Neural progenitor cell (in vitro differentiated cells): ENCODE measurements around the gene LRP3. TPM values are rescaled to one million over a fixed set of nuclear protein-coding genes. Genes with fewer than 3 reads are reported as not detected.

Experiments
- DNase-seq: peaks from one replicate; pipeline ENCODE4 v3.0.0-alpha.2; 2016; ENCODE audit warnings: low spot score
- H2AFZ ChIP-seq: fragments of 200-600 bp; sonication (generic); replicated peaks from 2 replicates; pipeline ENCODE4 v1.6.1; 2016; ENCODE audit warnings: antibody characterized with exemption
- H3F3A ChIP-seq: fragments of 200-600 bp; sonication (generic); 2 replicates; pipeline ENCODE4 v1.6.1; 2016; ENCODE audit warnings: antibody characterized with exemption, low read depth
- H3K27ac ChIP-seq: fragments of 200-600 bp; sonication (generic); 2 replicates; pipeline ENCODE4 v1.5.1; 2016; ENCODE audit warnings: mild to moderate bottlenecking
- H3K27me3 ChIP-seq: fragments of 200-600 bp; sonication (generic); 2 replicates; pipeline ENCODE4 v1.6.1; 2016; ENCODE audit warnings: mild to moderate bottlenecking, moderate library complexity
- H3K36me3 ChIP-seq: fragments of 200-600 bp; sonication (generic); 2 replicates; pipeline ENCODE4 v1.5.1; 2016
- H3K4me1 ChIP-seq: fragments of 200-600 bp; sonication (generic); 2 replicates; pipeline ENCODE4 v1.6.1; 2016; ENCODE audit warnings: mixed run types
- H3K4me2 ChIP-seq: fragments of 200-600 bp; sonication (generic); 2 replicates; pipeline ENCODE4 v1.6.1; 2016
- H3K4me3 ChIP-seq: fragments of 200-600 bp; sonication (generic); 2 replicates; pipeline ENCODE4 v1.5.1; 2016
- H3K79me2 ChIP-seq: fragments of 200-600 bp; sonication (generic); 2 replicates; pipeline ENCODE4 v1.6.1; 2016; ENCODE audit warnings: low read depth
- H3K9ac ChIP-seq: fragments of 200-600 bp; sonication (generic); 2 replicates; pipeline ENCODE4 v1.6.1; 2016
- H3K9me3 ChIP-seq: fragments of 200-600 bp; sonication (generic); 2 replicates; pipeline ENCODE4 v1.5.1; 2016; ENCODE audit warnings: low read depth
- H4K20me1 ChIP-seq: fragments of 200-600 bp; sonication (generic); 2 replicates; pipeline ENCODE4 v1.6.1; 2016; ENCODE audit warnings: low read depth
- H3K27ac Mint-ChIP-seq: 3 replicates; pipeline ENCODE4 v1.8.0; 2021; ENCODE audit warnings: mixed read lengths
- H3K27me3 Mint-ChIP-seq: 2 replicates; pipeline ENCODE4 v1.8.0; 2022; ENCODE audit warnings: low read depth, mild to moderate bottlenecking, inconsistent platforms, moderate library complexity, mixed read lengths; ENCODE audit not compliant: insufficient read depth
- H3K36me3 Mint-ChIP-seq: 3 replicates; pipeline ENCODE4 v1.8.0; 2021; ENCODE audit warnings: mixed read lengths
- H3K4me1 Mint-ChIP-seq: 3 replicates; pipeline ENCODE4 v1.8.0; 2021; ENCODE audit warnings: mixed read lengths
- H3K4me3 Mint-ChIP-seq: 3 replicates; pipeline ENCODE4 v1.8.0; 2021; ENCODE audit warnings: mild to moderate bottlenecking, moderate library complexity, mixed read lengths
- H3K9me3 Mint-ChIP-seq: 3 replicates; pipeline ENCODE4 v1.8.0; 2020; ENCODE audit warnings: mixed read lengths
- CTCF ChIP-seq: fragments of 200-600 bp; sonication (generic); IDR thresholded peaks from 2 replicates; pipeline ENCODE4 v1.5.1; 2017; ENCODE audit warnings: antibody characterized with exemption, mild to moderate bottlenecking
- EZH2 ChIP-seq: fragments of 200-600 bp; sonication (generic); IDR thresholded peaks from 2 replicates; pipeline ENCODE4 v1.6.1; 2017; ENCODE audit warnings: antibody characterized with exemption, mild to moderate bottlenecking, moderate library complexity
- EZH2phosphoT487 ChIP-seq: fragments of 200-600 bp; sonication (generic); IDR thresholded peaks from 2 replicates; pipeline ENCODE4 v1.6.1; 2017; ENCODE audit warnings: antibody characterized with exemption
- total RNA-seq: library from RNA; depleted of rRNA; stranded (reverse); fragments of >200 nt; gene quantifications from 2 replicates; pipeline ENCODE4 v1.2.3, GENCODE V29; 2015; ENCODE audit warnings: low replicate concordance

LRP3 gene
- total RNA-seq, 1 donor from 2014 or later, result 7.5 TPM

- peaks cover 27% of the 10 kb centered on the region for H3K9me3 Mint-ChIP-seq
- TF ChIP-seq EZH2phosphoT487, result peak; percentile 74
- peak; percentile 66 for TF ChIP-seq EZH2
- TF ChIP-seq CTCF, result no peak
- Histone ChIP-seq H3K27me3 (peaks cover 73% of the 10 kb centered on the region), H3K9ac (no peak within 1 kb of the TSS), H3K4me3 (peak within 1 kb of the TSS; percentile 45), H3K79me2 (no peaks in the 10 kb centered on the region), H3K4me1 (peaks cover 3% of the 10 kb centered on the region), H3K36me3 (no peaks in the 10 kb centered on the region), H3K27ac (no peak within 1 kb of the TSS), H3K9me3 (peaks cover 12% of the 10 kb centered on the region), H3K4me2 (peak within 1 kb of the TSS; percentile 59), H4K20me1 (no peaks in the 10 kb centered on the region), H2AFZ (peak within 1 kb of the TSS; percentile 83), H3F3A (peaks cover 17% of the 10 kb centered on the region)
- peak within 1 kb of the TSS; percentile 72 for H3K27ac Mint-ChIP-seq
- H3K4me3 Mint-ChIP-seq, result peak within 1 kb of the TSS; percentile 79
- H3K36me3 Mint-ChIP-seq, result peaks cover 2% of the 10 kb centered on the region
- peaks cover 53% of the 10 kb centered on the region for H3K27me3 Mint-ChIP-seq
- DNase-seq, result peak; percentile 71
- peaks cover 10% of the 10 kb centered on the region for H3K4me1 Mint-ChIP-seq
Measured at GRCh38 chr19:33225458-33225926, 31.4 kb downstream of the LRP3 start, which contains the start of gene SLC7A10. Gene SLC7A10, minus strand, starts transcription at chr19:33225850. Its CDS starts 147 bp downstream, at chr19:33225703.

- peaks cover 2% of the 10 kb centered on the region for H3K36me3 Mint-ChIP-seq
- H3K9ac ChIP-seq, result no peak overlapping the region
- H3F3A ChIP-seq, result peaks cover 17% of the 10 kb centered on the region
- H3K27ac Mint-ChIP-seq, result no peak overlapping the region
- H3K4me3 Mint-ChIP-seq, result peak overlapping the region; percentile 77
- H3K4me1 ChIP-seq, result peaks cover 3% of the 10 kb centered on the region
- H3K9me3 ChIP-seq, result peaks cover 12% of the 10 kb centered on the region
- H3K27me3 Mint-ChIP-seq, result peaks cover 59% of the 10 kb centered on the region
- TF ChIP-seq EZH2 (peak; percentile 86), CTCF (peak; percentile 29), EZH2phosphoT487 (peak; percentile 87)
- H3K79me2 ChIP-seq, result no peaks in the 10 kb centered on the region
- H3K4me2 ChIP-seq, result peak overlapping the region; percentile 59
- peak overlapping the region; percentile 45 for H3K4me3 ChIP-seq
- H3K27me3 ChIP-seq, result peaks cover 84% of the 10 kb centered on the region
- no peaks in the 10 kb centered on the region for H3K36me3 ChIP-seq
- no peaks in the 10 kb centered on the region for H4K20me1 ChIP-seq
- H3K27ac ChIP-seq, result no peak overlapping the region
- H3K4me1 Mint-ChIP-seq, result peaks cover 7% of the 10 kb centered on the region
- peak overlapping the region; percentile 83 for H2AFZ ChIP-seq
- peak; percentile 76 for DNase-seq
- H3K9me3 Mint-ChIP-seq, result peaks cover 27% of the 10 kb centered on the region
Measured at GRCh38 chr19:33226550-33227241, 32.6 kb downstream of the LRP3 start.

- Mint-ChIP-seq H3K36me3 (peaks cover 2% of the 10 kb centered on the region), H3K9me3 (peaks cover 27% of the 10 kb centered on the region), H3K27me3 (peaks cover 59% of the 10 kb centered on the region), H3K4me3 (peak overlapping the region; percentile 77), H3K4me1 (peaks cover 7% of the 10 kb centered on the region), H3K27ac (no peak overlapping the region)
- H3F3A ChIP-seq, result peaks cover 17% of the 10 kb centered on the region
- H3K79me2 ChIP-seq, result no peaks in the 10 kb centered on the region
- peak overlapping the region; percentile 45 for H3K4me3 ChIP-seq
- peak overlapping the region; percentile 59 for H3K4me2 ChIP-seq
- H2AFZ ChIP-seq, result peak overlapping the region; percentile 83
- H4K20me1 ChIP-seq, result no peaks in the 10 kb centered on the region
- no peak overlapping the region for H3K27ac ChIP-seq
- peaks cover 12% of the 10 kb centered on the region for H3K9me3 ChIP-seq
- peaks cover 84% of the 10 kb centered on the region for H3K27me3 ChIP-seq
- H3K36me3 ChIP-seq, result no peaks in the 10 kb centered on the region
- H3K4me1 ChIP-seq, result peaks cover 3% of the 10 kb centered on the region
- no peak for DNase-seq
- no peak overlapping the region for H3K9ac ChIP-seq
- TF ChIP-seq CTCF, result no peak
- TF ChIP-seq EZH2, result no peak
- TF ChIP-seq EZH2phosphoT487, result no peak
Measured at GRCh38 chr19:33227242-33227650, 33.1 kb downstream of the LRP3 start.
